Muscle layer of duodenum (tissue), 2 donors: ENCODE measurements around the gene PICK1.

ENCODE experiments used
- H3K27ac ChIP-seq: one replicate; pipeline ENCODE4 v1.7.0; 2013; ENCODE audit warnings: mild to moderate bottlenecking, low read length
- H3K27me3 ChIP-seq: one replicate; pipeline ENCODE4 v1.7.0; 2013; ENCODE audit warnings: low read depth, mild to moderate bottlenecking, control low read depth, low read length
- H3K36me3 ChIP-seq, 2 donors: one replicate each; pipeline ENCODE4 v1.7.0; 2013; ENCODE audit warnings: low read length in 2 of 2, control low read depth in 1 of 2, mild to moderate bottlenecking in 1 of 2; ENCODE audit not compliant: insufficient read depth in 2 of 2, control insufficient read depth in 1 of 2
- H3K4me1 ChIP-seq, 2 donors: one replicate each; pipeline ENCODE4 v1.7.0; 2013; ENCODE audit warnings: low read length in 2 of 2, mild to moderate bottlenecking in 2 of 2, control low read depth in 1 of 2, moderate library complexity in 1 of 2; ENCODE audit not compliant: insufficient read depth in 2 of 2, control insufficient read depth in 1 of 2
- H3K4me3 ChIP-seq, 2 donors: one replicate each; pipeline ENCODE4 v1.7.0; 2013; ENCODE audit warnings: low read length in 2 of 2, low read depth in 1 of 2, mild to moderate bottlenecking in 1 of 2
- H3K9me3 ChIP-seq, 2 donors: one replicate each; pipeline ENCODE4 v1.7.0; 2013; ENCODE audit warnings: low read length in 2 of 2, control low read depth in 1 of 2, mild to moderate bottlenecking in 1 of 2; ENCODE audit not compliant: control insufficient read depth in 1 of 2
- donor health status: healthy.

Gene PICK1

GRCh38 chr22:38088629-38089473 is 31.6 kb downstream of the PICK1 start:
- Histone ChIP-seq H3K9me3 (no peaks in the 10 kb centered on the region), H3K27ac (no peak overlapping the region), H3K36me3 (no peaks in the 10 kb centered on the region), H3K27me3 (peaks cover 3% of the 10 kb centered on the region), H3K4me1 (peaks cover 0 to 6% of the 10 kb centered on the region in 2 donors), H3K4me3 (peak overlapping the region in 1 of 2 donors; percentile 52)

- Histone ChIP-seq H3K36me3 (no peaks in the 10 kb centered on the region), H3K9me3 (no peaks in the 10 kb centered on the region), H3K27me3 (peaks cover 3% of the 10 kb centered on the region), H3K4me1 (peaks cover 0 to 6% of the 10 kb centered on the region in 2 donors), H3K4me3 (no peak overlapping the region), H3K27ac (no peak overlapping the region)
Measured at GRCh38 chr22:38089474-38089851, 32.3 kb downstream of the PICK1 start.

- peaks cover 0 to 4% of the 10 kb centered on the region in 2 donors for H3K4me1 ChIP-seq
- H3K27ac ChIP-seq, result no peak overlapping the region
- peaks cover 0 to 5% of the 10 kb centered on the region in 2 donors for H3K36me3 ChIP-seq
- H3K4me3 ChIP-seq, result no peak overlapping the region
- H3K27me3 ChIP-seq, result no peaks in the 10 kb centered on the region
- no peaks in the 10 kb centered on the region for H3K9me3 ChIP-seq
Measured at GRCh38 chr22:38097058-38097457, 39.9 kb downstream of the PICK1 start.

GRCh38 chr22:38097557-38098409 is 40.6 kb downstream of the PICK1 start:
- H3K36me3 ChIP-seq, result peaks cover 0 to 5% of the 10 kb centered on the region in 2 donors
- H3K27me3 ChIP-seq, result no peaks in the 10 kb centered on the region
- peaks cover 0 to 4% of the 10 kb centered on the region in 2 donors for H3K4me1 ChIP-seq
- no peak overlapping the region for H3K27ac ChIP-seq
- no peak overlapping the region for H3K4me3 ChIP-seq
- no peaks in the 10 kb centered on the region for H3K9me3 ChIP-seq

GRCh38 chr22:38098410-38099249 is 41.4 kb downstream of the PICK1 start:
- Histone ChIP-seq H3K4me3 (no peak overlapping the region), H3K4me1 (peaks cover 0 to 4% of the 10 kb centered on the region in 2 donors), H3K27me3 (no peaks in the 10 kb centered on the region), H3K9me3 (no peaks in the 10 kb centered on the region), H3K27ac (no peak overlapping the region), H3K36me3 (peaks cover 0 to 5% of the 10 kb centered on the region in 2 donors)

- H3K27ac ChIP-seq, result no peak overlapping the region
- H3K4me3 ChIP-seq, result no peak overlapping the region
- no peaks in the 10 kb centered on the region for H3K36me3 ChIP-seq
- H3K4me1 ChIP-seq, result no peaks in the 10 kb centered on the region
- H3K9me3 ChIP-seq, result no peaks in the 10 kb centered on the region
- H3K27me3 ChIP-seq, result no peaks in the 10 kb centered on the region
Measured at GRCh38 chr22:38103641-38104040, 46.4 kb downstream of the PICK1 start.

GRCh38 chr22:38104084-38104483 is 46.9 kb downstream of the PICK1 start:
- Histone ChIP-seq H3K4me1 (no peaks in the 10 kb centered on the region), H3K27ac (no peak overlapping the region), H3K9me3 (no peaks in the 10 kb centered on the region), H3K27me3 (no peaks in the 10 kb centered on the region), H3K4me3 (no peak overlapping the region), H3K36me3 (no peaks in the 10 kb centered on the region)

- no peaks in the 10 kb centered on the region for H3K9me3 ChIP-seq
- H3K27me3 ChIP-seq, result no peaks in the 10 kb centered on the region
- H3K27ac ChIP-seq, result no peak overlapping the region
- H3K4me3 ChIP-seq, result no peak overlapping the region
- H3K4me1 ChIP-seq, result no peaks in the 10 kb centered on the region
- no peaks in the 10 kb centered on the region for H3K36me3 ChIP-seq
Measured at GRCh38 chr22:38106814-38107578, 49.8 kb downstream of the PICK1 start.

GRCh38 chr22:38107692-38108515 is 50.7 kb downstream of the PICK1 start:
- Histone ChIP-seq H3K27ac (no peak overlapping the region), H3K27me3 (no peaks in the 10 kb centered on the region), H3K9me3 (no peaks in the 10 kb centered on the region), H3K36me3 (no peaks in the 10 kb centered on the region), H3K4me1 (no peaks in the 10 kb centered on the region), H3K4me3 (no peak overlapping the region)
